Measurements from ENCODE around the gene ABHD12. TPM values are rescaled to one million over a fixed set of nuclear protein-coding genes. Genes with fewer than 3 reads are reported as not detected.

The ABHD12 gene
- total and polyA plus RNA-seq, 2 donors (not counting 3 experiments of a cell fraction or from before 2014, with no cell fraction given): 19.2 to 36.0 TPM

GRCh38 chr20:25285091-25285647 lies 105.5 kb downstream of the ABHD12 start:
- intact Hi-C loops (cut with micrococcal nuclease): no loop called here
- no peak for FAIRE-seq

More at GRCh38 chr20:25285091-25285647, 105.5 kb downstream of the ABHD12 start:
- BruUV-seq (replicated peaks): no TSS peak
- CTCF ChIA-PET: no interaction called here
- Histone ChIP-seq H3K79me2 (ENCODE audit: control insufficient read depth, insufficient read depth, low read length) (no peaks in the 10 kb centered on the region), H2AFZ (ENCODE audit: low read depth, low read length) (no peak overlapping the region), H3K4me2 (ENCODE audit: insufficient read depth, low read length) (no peak overlapping the region), H3K4me1 (ENCODE audit: control insufficient read depth, extremely low read depth, insufficient read depth, low read length) (no peaks in the 10 kb centered on the region), H3K4me3 (replicated peaks in 1 of 3; ENCODE audit: insufficient read depth in 1 of 3, low read depth in 1 of 3, low read length in 3 of 3) (no peak overlapping the region), H3K9me3 (replicated peaks; ENCODE audit: control insufficient read depth, insufficient read depth, low read length) (no peaks in the 10 kb centered on the region), H3K9me1 (replicated peaks; ENCODE audit: control insufficient read depth, extremely low read depth, insufficient read depth, low read length) (no peaks in the 10 kb centered on the region), H3K27ac (ENCODE audit: insufficient read depth, low read depth, low read length) (no peak overlapping the region), H3K9ac (replicated peaks; ENCODE audit: extremely low read depth, insufficient read depth, low read length) (no peak overlapping the region), H3K36me3 (ENCODE audit: control insufficient read depth in 2 of 2, extremely low read depth in 1 of 2, insufficient read depth in 2 of 2, low read length in 2 of 2) (peaks cover 10 to 50% of the 10 kb centered on the region in 2 experiments), H3K27me3 (ENCODE audit: control insufficient read depth in 2 of 2, insufficient read depth in 2 of 2, low read length in 2 of 2) (no peaks in the 10 kb centered on the region), H4K20me1 (replicated peaks; ENCODE audit: control insufficient read depth, extremely low read depth, insufficient read depth, low read length) (no peaks in the 10 kb centered on the region)
- peak in 1 of 2 donors; percentile 4 for TF ChIP-seq CTCF (IDR thresholded peaks at IDR 0.05; ENCODE audit: extremely low read depth in 1 of 2, insufficient read depth in 1 of 2, low read depth in 1 of 2, low read length in 2 of 2)
- no peak for TF ChIP-seq POLR2AphosphoS5 (IDR thresholded peaks at IDR 0.05; ENCODE audit: insufficient read depth, low read depth, low read length)
- no peak for TF ChIP-seq JUN (IDR thresholded peaks at IDR 0.05; ENCODE audit: borderline replicate concordance, insufficient read depth, insufficient read length, low read depth)
- dilution Hi-C loops (cut with MboI; ENCODE audit: extremely low pct_ligation_motif_present, low sequenced_read_pairs): no loop called here
- POLR2A ChIA-PET: no interaction called here
- DNase-seq (ENCODE audit: low read depth, low spot score): no peak
